Panc1 (cell line): ENCODE measurements around the gene SH3PXD2A. TPM values are rescaled to one million over a fixed set of nuclear protein-coding genes. Genes with fewer than 3 reads are reported as not detected.

Source experiments
- ATAC-seq: fragments of 200-7000 bp; cut with Tn5 transposase; 2 replicates; pipeline ENCODE4 v1.9.1; 2020; ENCODE audit warnings: mild to moderate bottlenecking, moderate library complexity
- BruUV-seq: library from RNA; stranded (reverse); fragments of 400-500 nt; replicated peaks from 2 replicates; lab custom pipeline; 2021; lab: Mats Ljungman, UMichigan
- CTCF ChIA-PET: fragments of 300-600 bp; sonication (Branson Sonifier 250); formaldehyde crosslinking; loops from one replicate; lab custom pipeline; 2022; ENCODE audit warnings: antibody characterized with exemption; lab: Charles Lee
- POLR2A ChIA-PET: fragments of 300-600 bp; sonication (Branson Sonifier 250); formaldehyde crosslinking; loops from one replicate; lab custom pipeline; 2022; ENCODE audit warnings: antibody characterized with exemption; lab: Charles Lee
- DNase-seq: peaks from one replicate; pipeline ENCODE4 v3.0.0-alpha.2; 2010; ENCODE audit warnings: low read depth, low spot score
- H3K27ac ChIP-seq: 2 replicates; pipeline ENCODE4 v1.5.1; 2011; ENCODE audit warnings: mild to moderate bottlenecking, low read length, inconsistent platforms
- H3K27me3 ChIP-seq: fragments of 200-500 bp; sonication (Bioruptor generic); 2 replicates; pipeline ENCODE4 v1.6.0; 2014; ENCODE audit warnings: low read length, inconsistent platforms; ENCODE audit not compliant: control insufficient read depth, insufficient read depth
- H3K36me3 ChIP-seq: fragments of 200-500 bp; sonication (Bioruptor generic); 2 replicates; pipeline ENCODE4 v1.5.1; 2014; ENCODE audit warnings: inconsistent platforms, mild to moderate bottlenecking, low read length, moderate library complexity; ENCODE audit not compliant: control insufficient read depth, insufficient read depth
- H3K4me1 ChIP-seq: 2 replicates; pipeline ENCODE4 v1.5.1; 2011; ENCODE audit warnings: inconsistent platforms, mild to moderate bottlenecking, low read length, moderate library complexity; ENCODE audit not compliant: control insufficient read depth, insufficient read depth
- H3K4me3 ChIP-seq, 2 experiments: 2 replicates each; pipeline ENCODE4 v1.5.1; 2011 to 2012; ENCODE audit warnings: low read depth in 2 of 2, low read length in 2 of 2, mild to moderate bottlenecking in 2 of 2, inconsistent platforms in 1 of 2, moderate library complexity in 1 of 2
- H3K9me3 ChIP-seq: fragments of 200-500 bp; sonication (Bioruptor generic); 2 replicates; pipeline ENCODE4 v1.5.1; 2014; ENCODE audit warnings: low read depth, mild to moderate bottlenecking, inconsistent platforms, low read length, moderate library complexity; ENCODE audit not compliant: control insufficient read depth, insufficient read depth
- CTCF ChIP-seq: fragments of 450-650 bp; IDR thresholded peaks from 2 replicates; pipeline ENCODE4 v1.5.1; 2017; ENCODE audit warnings: mild to moderate bottlenecking
- POLR2AphosphoS5 ChIP-seq: IDR thresholded peaks from 2 replicates; pipeline ENCODE4 v1.6.1; 2012; ENCODE audit warnings: mild to moderate bottlenecking, low read depth, low read length, moderate library complexity
- REST ChIP-seq, 2 experiments: IDR thresholded peaks; 2 replicates each; pipeline ENCODE4 v1.6.1; 2011 to 2012; ENCODE audit warnings: low read depth in 2 of 2, control low read depth in 1 of 2, low read length in 1 of 2, mild to moderate bottlenecking in 1 of 2, moderate library complexity in 1 of 2; ENCODE audit not compliant: insufficient read depth in 1 of 2
- SIN3A ChIP-seq: IDR thresholded peaks from 2 replicates; pipeline ENCODE4 v1.6.1; 2012; ENCODE audit warnings: low read depth, mild to moderate bottlenecking, low read length, moderate library complexity, borderline replicate concordance; ENCODE audit not compliant: insufficient read depth
- TCF7L2 ChIP-seq: IDR thresholded peaks from 2 replicates; pipeline ENCODE4 v1.6.1; 2011; ENCODE audit warnings: mild to moderate bottlenecking, low read depth, low read length, inconsistent platforms
- in situ Hi-C: cut with HindIII; loops from 2 replicates; pipeline ENCODE4 v1.10.0; 2016; ENCODE audit warnings: low sequenced_read_pairs, low pct_unique_long_range_greater_than_20kb
- intact Hi-C: fragments of 100-400 bp; cut with micrococcal nuclease; formaldehyde crosslinking; loops from one replicate; pipeline ENCODE4 v1.10.0; 2022; ENCODE audit not compliant: unreplicated experiment
- total RNA-seq: library from RNA; stranded (reverse); gene quantifications from one replicate; pipeline ENCODE4 v1.2.1, GENCODE V29; 2021; ENCODE audit not compliant: unreplicated experiment

Gene SH3PXD2A
- total RNA-seq, 1 experiment from 2014 or later: 5.7 TPM

GRCh38 chr10:103614306-103615158 is 240.8 kb downstream of the SH3PXD2A start:
- no peak for TF ChIP-seq TCF7L2
- ChIA-PET CTCF (interaction anchor here (0.6 to 0.7 kb wide), 2 partner anchors 11 to 20 kb away, joined by 3 read pairs; no protein-coding TSS in a partner anchor), POLR2A (interaction anchor here (0.6 kb wide), 2 partner anchors 115 to 839 kb away, joined by 4 to 12 read pairs; no protein-coding TSS in a partner anchor)
- no peak for ATAC-seq
- H3K4me1 ChIP-seq: no peaks in the 10 kb centered on the region
- no peak for DNase-seq
- BruUV-seq: no TSS peak
- no peak overlapping the region for H3K27ac ChIP-seq
- H3K4me3 ChIP-seq: no peak overlapping the region
- H3K36me3 ChIP-seq: no peaks in the 10 kb centered on the region
- H3K27me3 ChIP-seq: no peaks in the 10 kb centered on the region
- intact Hi-C loops (no loop called here), in situ Hi-C loops (no loop called here)
- H3K9me3 ChIP-seq: no peaks in the 10 kb centered on the region

- no peak overlapping the region for H3K27ac ChIP-seq
- intact Hi-C loops: no loop called here
- no peaks in the 10 kb centered on the region for H3K27me3 ChIP-seq
- no peaks in the 10 kb centered on the region for H3K9me3 ChIP-seq
- POLR2A ChIA-PET: no interaction called here
- no peak for ATAC-seq
- H3K4me3 ChIP-seq: no peak overlapping the region
- in situ Hi-C loops: no loop called here
- BruUV-seq: no TSS peak
- CTCF ChIA-PET: interaction anchor here (0.6 kb wide), 1 partner anchor 21 kb away, joined by 3 read pairs; no protein-coding TSS in a partner anchor
- no peak for TF ChIP-seq SIN3A
- no peak for TF ChIP-seq REST (IDR thresholded peaks at IDR 0.05; ENCODE audit: insufficient read depth in 1 of 2, low read depth in 2 of 2, low read length in 1 of 2)
- TF ChIP-seq POLR2AphosphoS5: no peak
- TF ChIP-seq TCF7L2: no peak
- no peak for TF ChIP-seq CTCF
- H3K36me3 ChIP-seq: no peaks in the 10 kb centered on the region
- no peak for DNase-seq
- no peaks in the 10 kb centered on the region for H3K4me1 ChIP-seq
Measured at GRCh38 chr10:103613616-103614015, 241.8 kb downstream of the SH3PXD2A start.
